ENCODE data around the gene TMSB15B. TPM values are rescaled to one million over a fixed set of nuclear protein-coding genes. Genes with fewer than 3 reads are reported as not detected.
"Not testable (repeated sequence)": the region's sequence is repeated elsewhere in the genome, so short reads cannot be mapped to it uniquely, and the experiment has no call there.

The TMSB15B gene
- total and polyA plus RNA-seq, 7 donors = 0.19 to 1.0 (median 0.46) TPM; not detected in 2

- H3K4me1 ChIP-seq = no peaks in the 10 kb centered on the region
- peak overlapping the region; percentile 54 for H3K4me3 ChIP-seq
- ATAC-seq = peak in 3 of 4 donors; percentile 24 to 51 (median 30)
- DNase-seq = no peak
- no peak for TF ChIP-seq CTCF (IDR thresholded peaks at IDR 0.05)
- 1 to 23% (median 4%) methylated on average over 9 to 10 of the region's 10 CpGs for WGBS, 3 donors
- peak overlapping the region; percentile 46 for H3K27ac ChIP-seq
- H3K36me3 ChIP-seq (ENCODE audit: insufficient read depth in 1 of 2, low read depth in 1 of 2) = no peaks in the 10 kb centered on the region
- H3K9me3 ChIP-seq = no peaks in the 10 kb centered on the region
- intact Hi-C loops (cut with DNase I) = no loop called here
- peaks cover 0 to 45% (median 0%) of the 10 kb centered on the region in 3 donors for H3K27me3 ChIP-seq (ENCODE audit: insufficient read depth in 3 of 3, low read length in 2 of 3)
Observed at GRCh38 chrX:103919270-103919637, 43.2 kb upstream of the TMSB15B start.

GRCh38 chrX:103920515-103920914, 41.9 kb upstream of the TMSB15B start:
- H3K27ac ChIP-seq; H3K9me3 ChIP-seq; H3K4me3 ChIP-seq; ATAC-seq; DNase-seq; H3K4me1 ChIP-seq; intact Hi-C loops (cut with DNase I); H3K36me3 ChIP-seq (ENCODE audit: insufficient read depth in 1 of 2, low read depth in 1 of 2): not testable (repeated sequence)
- peaks cover 0 to 37% (median 0%) of the 10 kb centered on the region in 3 donors for H3K27me3 ChIP-seq (ENCODE audit: insufficient read depth in 3 of 3, low read length in 2 of 3)
- WGBS, 3 donors = 75 to 83% (median 78%) methylated on average over 3 of the region's 3 CpGs

- Histone ChIP-seq H3K36me3 (ENCODE audit: insufficient read depth in 1 of 2, low read depth in 1 of 2) (no peaks in the 10 kb centered on the region), H3K27me3 (ENCODE audit: insufficient read depth in 3 of 3, low read length in 2 of 3) (peaks cover 0 to 19% (median 0%) of the 10 kb centered on the region in 3 donors), H3K27ac (no peak overlapping the region), H3K4me1 (no peaks in the 10 kb centered on the region), H3K4me3 (no peak overlapping the region), H3K9me3 (no peaks in the 10 kb centered on the region)
- DNase-seq (no peak), ATAC-seq (no peak)
- intact Hi-C loops (cut with DNase I) = no loop called here
- 71 to 80% (median 77%) methylated on average over 4 of the region's 4 CpGs for WGBS, 3 donors
- no peak for TF ChIP-seq CTCF (IDR thresholded peaks at IDR 0.05)
Observed at GRCh38 chrX:103927030-103927429, 35.4 kb upstream of the TMSB15B start.

GRCh38 chrX:103927633-103928032, 34.8 kb upstream of the TMSB15B start:
- DNase-seq (no peak), ATAC-seq (no peak)
- 49 to 80% (median 74%) methylated on average over 4 of the region's 4 CpGs for WGBS, 3 donors
- Histone ChIP-seq H3K4me1 (no peaks in the 10 kb centered on the region), H3K27me3 (ENCODE audit: insufficient read depth in 3 of 3, low read length in 2 of 3) (peaks cover 0 to 19% (median 0%) of the 10 kb centered on the region in 3 donors), H3K36me3 (ENCODE audit: insufficient read depth in 1 of 2, low read depth in 1 of 2) (no peaks in the 10 kb centered on the region), H3K27ac (no peak overlapping the region), H3K4me3 (no peak overlapping the region), H3K9me3 (no peaks in the 10 kb centered on the region)
- no peak for TF ChIP-seq CTCF (IDR thresholded peaks at IDR 0.05)
- intact Hi-C loops (cut with DNase I) = no loop called here

GRCh38 chrX:103932133-103932532, 30.3 kb upstream of the TMSB15B start:
- Histone ChIP-seq H3K36me3 (ENCODE audit: insufficient read depth in 1 of 2, low read depth in 1 of 2) (no peaks in the 10 kb centered on the region), H3K4me3 (no peak overlapping the region), H3K9me3 (no peaks in the 10 kb centered on the region), H3K27me3 (ENCODE audit: insufficient read depth in 3 of 3, low read length in 2 of 3) (peaks cover 0 to 6% (median 0%) of the 10 kb centered on the region in 3 donors), H3K4me1 (no peaks in the 10 kb centered on the region), H3K27ac (no peak overlapping the region)
- ATAC-seq (no peak), DNase-seq (no peak)
- intact Hi-C loops (cut with DNase I) = no loop called here
- WGBS, 3 donors = 62 to 77% (median 74%) methylated on average over 4 of the region's 4 CpGs
- no peak for TF ChIP-seq CTCF (IDR thresholded peaks at IDR 0.05)

GRCh38 chrX:103940257-103940656, 22.2 kb upstream of the TMSB15B start:
- H3K4me1 ChIP-seq; H3K36me3 ChIP-seq (ENCODE audit: insufficient read depth in 1 of 2, low read depth in 1 of 2); H3K4me3 ChIP-seq; DNase-seq; intact Hi-C loops (cut with DNase I); H3K9me3 ChIP-seq; H3K27ac ChIP-seq; ATAC-seq: not testable (repeated sequence)
- peaks cover 0 to 15% (median 0%) of the 10 kb centered on the region in 3 donors for H3K27me3 ChIP-seq (ENCODE audit: insufficient read depth in 3 of 3, low read length in 2 of 3)
- 63 to 83% (median 74%) methylated on average over 6 of the region's 6 CpGs for WGBS, 3 donors

Data from psoas muscle (tissue), 8 donors.